ENCODE measurements around the gene PFKP.
A peak's percentile ranks its signal among the peaks of the same experiment; 100 is the strongest.

PFKP gene

DNA sequence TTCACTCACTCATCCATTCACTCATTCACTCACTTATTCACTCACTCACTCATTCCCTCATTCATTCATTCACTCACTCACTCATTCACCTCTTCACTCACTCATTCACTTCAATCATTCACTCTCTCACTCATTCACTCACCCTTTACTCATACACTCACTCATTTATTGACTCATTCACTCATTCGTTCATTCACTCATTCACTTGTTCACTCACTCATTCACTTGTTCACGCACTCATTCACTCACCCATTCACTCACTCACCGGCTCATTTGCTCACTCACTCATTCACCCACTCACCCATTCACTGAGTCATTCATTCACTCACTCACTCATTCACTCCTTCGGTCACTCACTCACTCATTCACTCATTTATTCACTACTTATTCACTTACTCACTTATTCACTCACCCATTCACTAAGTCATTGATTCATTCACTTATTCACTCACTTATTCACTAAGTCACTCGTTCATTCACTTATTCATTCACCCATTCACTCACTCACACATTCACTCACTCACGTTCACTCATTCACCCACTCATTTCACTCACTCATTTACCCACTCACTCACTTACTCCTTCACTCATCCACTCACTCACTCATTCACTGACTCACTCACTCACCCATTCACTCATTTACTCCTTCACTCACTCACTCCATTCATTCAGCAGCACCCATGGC is 4.7 kb upstream of the PFKP start:
- TF ChIP-seq CTCF (IDR thresholded peaks at IDR 0.05): no peak
- no peak overlapping the region for H3K4me2 ChIP-seq (ENCODE audit: low read length)

GRCh38 chr10:3064423-3064822 is 2.9 kb upstream of the PFKP start:
- no peak for TF ChIP-seq CTCF (IDR thresholded peaks at IDR 0.05)
- no peak overlapping the region for H2AFZ ChIP-seq
- no peaks in the 10 kb centered on the region for H3K27me3 ChIP-seq (ENCODE audit: control insufficient read depth, insufficient read depth, low read length)
- H3K27ac ChIP-seq: no peak overlapping the region
- no peak overlapping the region for H3K4me3 ChIP-seq (ENCODE audit: low read depth, low read length)
- H3K79me2 ChIP-seq: no peaks in the 10 kb centered on the region
- no peak overlapping the region for H3K4me2 ChIP-seq (ENCODE audit: low read length)
- H3K9ac ChIP-seq: no peak overlapping the region
- H3K36me3 ChIP-seq (ENCODE audit: control insufficient read depth, insufficient read depth, low read length): no peaks in the 10 kb centered on the region
- H3K4me1 ChIP-seq: no peaks in the 10 kb centered on the region
- no peaks in the 10 kb centered on the region for H3K9me3 ChIP-seq (ENCODE audit: control insufficient read depth, low read length)

More for the DNA sequence above, 4.7 kb upstream of the PFKP start:
- Histone ChIP-seq H3K4me1 (no peaks in the 10 kb centered on the region), H3K36me3 (ENCODE audit: control insufficient read depth, insufficient read depth, low read length) (no peaks in the 10 kb centered on the region), H3K79me2 (no peaks in the 10 kb centered on the region), H2AFZ (no peak overlapping the region), H3K9ac (no peak overlapping the region), H3K27me3 (ENCODE audit: control insufficient read depth, insufficient read depth, low read length) (no peaks in the 10 kb centered on the region), H3K4me3 (ENCODE audit: low read depth, low read length) (no peak overlapping the region), H3K9me3 (ENCODE audit: control insufficient read depth, low read length) (no peaks in the 10 kb centered on the region), H3K27ac (no peak overlapping the region)

- H3K9ac ChIP-seq: no peak overlapping the region
- no peaks in the 10 kb centered on the region for H3K27me3 ChIP-seq (ENCODE audit: control insufficient read depth, insufficient read depth, low read length)
- H3K4me2 ChIP-seq (ENCODE audit: low read length): no peak overlapping the region
- H3K36me3 ChIP-seq (ENCODE audit: control insufficient read depth, insufficient read depth, low read length): no peaks in the 10 kb centered on the region
- H3K9me3 ChIP-seq (ENCODE audit: control insufficient read depth, low read length): no peaks in the 10 kb centered on the region
- no peak overlapping the region for H3K4me3 ChIP-seq (ENCODE audit: low read depth, low read length)
- no peak overlapping the region for H3K27ac ChIP-seq
- no peak overlapping the region for H2AFZ ChIP-seq
- H3K79me2 ChIP-seq: no peaks in the 10 kb centered on the region
- TF ChIP-seq CTCF (IDR thresholded peaks at IDR 0.05): no peak
- H3K4me1 ChIP-seq: no peaks in the 10 kb centered on the region
These were observed 1.7 kb upstream of the PFKP start for GRCh38 chr10:3065622-3066021.

DNA sequence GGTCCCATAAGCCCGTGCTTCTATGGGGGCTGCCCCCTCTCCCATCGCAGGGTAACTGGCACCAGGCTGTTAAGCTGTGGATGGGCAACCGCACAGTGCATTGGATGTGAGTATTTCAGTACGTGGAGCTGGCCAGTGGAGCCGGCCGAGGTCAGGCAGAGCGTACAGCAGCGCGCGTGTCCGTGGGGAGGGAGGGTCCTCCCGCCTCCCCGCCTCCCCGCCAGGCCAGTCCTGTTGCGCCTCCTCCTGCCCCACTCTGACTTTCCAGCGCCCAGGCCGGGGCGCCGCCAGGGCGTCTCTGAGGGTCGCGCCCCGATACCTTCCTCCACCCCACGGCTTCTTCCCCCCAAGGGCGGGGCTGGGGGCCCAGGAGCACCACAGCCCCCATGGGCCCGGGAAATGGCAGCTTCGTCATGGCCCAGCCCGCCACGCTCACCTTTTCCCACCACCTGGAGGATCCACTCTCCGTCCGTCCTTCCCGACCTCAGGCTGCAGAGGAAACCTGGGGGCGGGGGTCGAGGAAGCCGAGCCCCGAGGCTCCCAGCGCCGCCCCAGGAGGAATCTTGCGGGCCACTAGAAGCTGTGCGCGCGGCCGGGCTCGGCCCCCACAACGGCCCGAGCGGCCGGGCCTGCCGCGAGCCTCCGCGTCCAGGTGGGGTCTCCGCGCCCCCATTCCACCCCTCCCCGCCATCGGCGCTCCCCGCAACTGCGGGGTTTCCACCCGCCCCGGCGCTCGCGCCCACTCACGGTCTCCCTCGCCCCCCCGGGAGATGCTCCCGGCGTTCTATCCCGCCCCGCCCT is 831 bp upstream of the PFKP start:
- Histone ChIP-seq H3K4me3 (ENCODE audit: low read depth, low read length) (no peak overlapping the region), H3K27me3 (ENCODE audit: control insufficient read depth, insufficient read depth, low read length) (no peaks in the 10 kb centered on the region), H3K9me3 (ENCODE audit: control insufficient read depth, low read length) (no peaks in the 10 kb centered on the region), H3K4me2 (ENCODE audit: low read length) (peak overlapping the region; percentile 63), H3K4me1 (no peaks in the 10 kb centered on the region), H3K79me2 (no peaks in the 10 kb centered on the region), H3K36me3 (ENCODE audit: control insufficient read depth, insufficient read depth, low read length) (no peaks in the 10 kb centered on the region), H3K9ac (no peak overlapping the region), H2AFZ (peak overlapping the region; percentile 33), H3K27ac (no peak overlapping the region)
- no peak for TF ChIP-seq CTCF (IDR thresholded peaks at IDR 0.05)
